HepG2 (cell line): ENCODE results near the gene NKPD1. TPM values are rescaled to one million over a fixed set of nuclear protein-coding genes. Genes with fewer than 3 reads are reported as not detected.

Experiments used
- ATAC-seq: fragments of 200-7000 bp; cut with Tn5 transposase; 3 replicates; pipeline ENCODE4 v1.9.1; 2020; ENCODE audit warnings: mild to moderate bottlenecking, moderate library complexity
- BruUV-seq: library from RNA; stranded (reverse); fragments of 400-500 nt; replicated peaks from 2 replicates; lab custom pipeline; 2021; lab: Mats Ljungman, UMichigan
- CTCF ChIA-PET: fragments of 300-600 bp; formaldehyde crosslinking; extraction: SDS; loops from one replicate; lab custom pipeline; 2021; ENCODE audit warnings: low total read pairs, inconsistent platforms, low intra/inter-chr PET ratio; lab: Yijun Ruan, JAX
- POLR2A ChIA-PET: fragments of 350-600 bp; sonication (Branson Sonifier 250); formaldehyde crosslinking; loops from one replicate; lab custom pipeline; 2020; ENCODE audit warnings: antibody characterized with exemption, inconsistent platforms; lab: Yijun Ruan, JAX
- DNase-seq: peaks from one replicate; pipeline ENCODE4 v3.0.0-alpha.2; 2015; ENCODE audit warnings: low spot score
- FAIRE-seq: peaks from 3 replicates; lab custom pipeline; 2011; peaks lifted over from hg19 to GRCh38; lab: Jason Lieb, UNC
- H2AFZ ChIP-seq: one replicate; pipeline ENCODE4 v1.6.1; 2011; ENCODE audit warnings: low read length, inconsistent platforms
- H3K27ac ChIP-seq: fragments of 300-600 bp; 3 replicates; pipeline ENCODE4 v1.8.0; 2011; ENCODE audit warnings: mixed run types, mild to moderate bottlenecking, mixed read lengths, low read length, inconsistent platforms; ENCODE audit not compliant: insufficient read depth; ENCODE audit errors: extremely low read length
- H3K27me3 ChIP-seq, 2 experiments: fragments of 200-600 bp in 1 of 2; 2 replicates in 1 of 2; 3 replicates in 1 of 2; pipeline versions ENCODE4 v1.6.0 to v1.8.0; 2011; ENCODE audit warnings: low read length in 2 of 2, mild to moderate bottlenecking in 2 of 2, moderate library complexity in 2 of 2, inconsistent platforms in 1 of 2; ENCODE audit not compliant: insufficient read depth in 2 of 2, control insufficient read depth in 1 of 2
- H3K36me3 ChIP-seq, 2 experiments: fragments of 200-600 bp in 1 of 2; replicated peaks in 1 of 2; 2 replicates in 1 of 2; 3 replicates in 1 of 2; pipeline versions ENCODE4 v1.5.1 to v1.8.0; 2011; ENCODE audit warnings: low read length in 2 of 2, inconsistent platforms in 1 of 2; ENCODE audit not compliant: insufficient read depth in 2 of 2, control insufficient read depth in 1 of 2
- H3K4me1 ChIP-seq: 2 replicates; pipeline ENCODE4 v1.5.1; 2012; ENCODE audit warnings: low read length, inconsistent platforms; ENCODE audit not compliant: insufficient read depth
- H3K4me2 ChIP-seq: 2 replicates; pipeline ENCODE4 v1.6.0; 2011; ENCODE audit warnings: low read depth, low read length, inconsistent platforms
- H3K4me3 ChIP-seq, 3 experiments: fragments of 200-600 bp in 1 of 3; sonication (generic), shearing (Covaris generic) in 1 of 3; replicated peaks in 1 of 3; 2 replicates each; pipeline ENCODE4 v1.5.1; 2011 to 2016; ENCODE audit warnings: low read length in 3 of 3, inconsistent platforms in 2 of 3, low read depth in 2 of 3, mild to moderate bottlenecking in 2 of 3, control low read depth in 1 of 3, mixed read lengths in 1 of 3; ENCODE audit not compliant: insufficient read depth in 1 of 3
- H3K79me2 ChIP-seq: one replicate; pipeline ENCODE4 v1.6.1; 2011; ENCODE audit warnings: low read length, inconsistent platforms; ENCODE audit not compliant: insufficient read depth
- H3K9ac ChIP-seq: 2 replicates; pipeline ENCODE4 v1.6.0; 2011; ENCODE audit warnings: mild to moderate bottlenecking, low read depth, low read length, inconsistent platforms; ENCODE audit not compliant: insufficient read depth
- H3K9me3 ChIP-seq: 2 replicates; pipeline ENCODE4 v1.5.1; 2012; ENCODE audit warnings: mild to moderate bottlenecking, low read length
- H4K20me1 ChIP-seq: 2 replicates; pipeline ENCODE4 v1.6.0; 2011; ENCODE audit warnings: inconsistent platforms, mild to moderate bottlenecking, low read length, moderate library complexity; ENCODE audit not compliant: insufficient read depth
- ATF6 ChIP-seq: sonication (generic); formaldehyde crosslinking; conservative IDR thresholded peaks from 2 replicates; pipeline ENCODE4 v1.4.0; 2020; ENCODE audit warnings: missing genetic modification reagents
- FOXK2 ChIP-seq: fragments of 450-650 bp; IDR thresholded peaks from 2 replicates; pipeline ENCODE4 v1.6.1; 2016
- MTF2 ChIP-seq: sonication (generic); formaldehyde crosslinking; IDR thresholded peaks from 2 replicates; pipeline ENCODE4 v1.5.0; 2020; ENCODE audit warnings: missing genetic modification reagents, borderline replicate concordance
- SOX5 ChIP-seq: IDR thresholded peaks from 2 replicates; pipeline ENCODE4 v1.6.1; 2016; ENCODE audit warnings: borderline replicate concordance
- ZBTB10 ChIP-seq: sonication (generic); formaldehyde crosslinking; IDR thresholded peaks from 2 replicates; pipeline ENCODE4 v1.4.0; 2020; ENCODE audit warnings: missing genetic modification reagents, borderline replicate concordance
- ZNF232 ChIP-seq: sonication (generic); formaldehyde crosslinking; IDR thresholded peaks from 2 replicates; pipeline ENCODE4 v1.4.0; 2020; ENCODE audit warnings: missing genetic modification reagents, borderline replicate concordance
- ZNF251 ChIP-seq: sonication (generic); formaldehyde crosslinking; IDR thresholded peaks from 2 replicates; pipeline ENCODE4 v1.9.0; 2021; ENCODE audit warnings: mild to moderate bottlenecking, missing genetic modification reagents
- ZNF850 ChIP-seq: sonication (generic); formaldehyde crosslinking; conservative IDR thresholded peaks from 2 replicates; pipeline ENCODE4 v1.9.0; 2021; ENCODE audit warnings: mild to moderate bottlenecking, missing genetic modification reagents
- ZNF879 ChIP-seq: sonication (generic); formaldehyde crosslinking; IDR thresholded peaks from 2 replicates; pipeline ENCODE4 v1.8.1; 2023; ENCODE audit warnings: missing genetic modification reagents
- WGBS: methylation state at CpG from one replicate; pipeline ENCODE4 v1.1.6; 2017; ENCODE audit warnings: low lambda C conversion rate; 5-methylcytosine and 5-hydroxymethylcytosine counted together
- in situ Hi-C: cut with HindIII; loops from 2 replicates; pipeline ENCODE4 v1.10.0; 2017; ENCODE audit warnings: low pct_unique_long_range_greater_than_20kb; ENCODE audit not compliant: extremely low pct_ligation_motif_present
- intact Hi-C: fragments of 100-400 bp; cut with micrococcal nuclease; formaldehyde crosslinking; loops from one replicate; pipeline ENCODE4 v1.10.0; 2022; ENCODE audit not compliant: unreplicated experiment
- polyA plus RNA-seq, 8 experiments: library from polyadenylated mRNA; depleted of rRNA in 3 of 8; stranded (reverse) in 7 of 8; unstranded in 1 of 8; fragments of >200 nt; fragmentation: Illumina TruSeq in 4 of 8; extraction: Trizol in 4 of 8; gene quantifications; 2 replicates each; pipeline versions ENCODE4 v1.2.1 to v1.2.3, GENCODE V29; 2011 to 2016; ENCODE audit warnings: low read depth in 4 of 8, missing spikeins in 1 of 8, mixed read lengths in 1 of 8; ENCODE audit not compliant: insufficient read depth in 1 of 8
- total RNA-seq, 5 experiments: library from RNA; depleted of rRNA; stranded (reverse); fragments of >200 nt; fragmentation: Illumina TruSeq; extraction: Trizol; gene quantifications; 2 replicates each; pipeline ENCODE4 v1.2.3, GENCODE V29; 2016; ENCODE audit warnings: low read depth in 1 of 5
- TF ChIP-seq, protein P1 (sequence below): sonication (generic); formaldehyde crosslinking; IDR thresholded peaks from 2 replicates; pipeline ENCODE4 v1.4.0; 2020; ENCODE audit warnings: mild to moderate bottlenecking, missing genetic modification reagents

Gene NKPD1
- total and polyA plus RNA-seq, 2 of the 13 experiments (the other 11 are each of a cell fraction or from before 2014, with no cell fraction given): 0.03 TPM; not detected in 1

GRCh38 chr19:45178262-45179071 is 17.7 kb upstream of the NKPD1 start, which contains the start of gene BLOC1S3:
Gene BLOC1S3 (plus strand): TSS chr19:45178784. CDS start chr19:45179297, 513 bp downstream.
- intact Hi-C loops (no loop called here), in situ Hi-C loops (no loop called here)
- H3K4me3 ChIP-seq: peak within 1 kb of the TSS; percentile 76 to 92 (median 87)
- WGBS: 1% methylated on average over 43 of the region's 51 CpGs
- H2AFZ ChIP-seq: no peak within 1 kb of the TSS
- FAIRE-seq (peak; percentile 100), ATAC-seq (peak; percentile 86), DNase-seq (peak; percentile 100)
- peak within 1 kb of the TSS; percentile 79 for H3K27ac ChIP-seq
- peaks cover 17% of the 10 kb centered on the region for H3K79me2 ChIP-seq
- BruUV-seq: no TSS peak
- no peaks in the 10 kb centered on the region for H4K20me1 ChIP-seq
- ChIA-PET POLR2A (interaction anchor here (0.8 to 3.4 kb wide), 17 partner anchors 9 to 291 kb away, joined by 3 to 29 read pairs (median 5); partner anchors contain the start of genes CLASRP, ERCC2, GEMIN7 and PPP1R37), CTCF (no interaction called here)
- peaks cover 46% of the 10 kb centered on the region for H3K4me1 ChIP-seq
- H3K36me3 ChIP-seq: no peaks in the 10 kb centered on the region
- H3K9ac ChIP-seq: peak within 1 kb of the TSS; percentile 83
- H3K27me3 ChIP-seq: no peaks in the 10 kb centered on the region; a peak in 1 of 5 replicates
- peak within 1 kb of the TSS; percentile 76 for H3K4me2 ChIP-seq
- no peaks in the 10 kb centered on the region for H3K9me3 ChIP-seq
- 0 out of 2 replicates have a peak, but pooled peaks have one; percentile 12 for TF ChIP-seq ZNF232 (CRISPR knock-in tag)
- no peak for TF ChIP-seq MTF2
- TF ChIP-seq FOXK2: peak; percentile 93
- TF ChIP-seq SOX5: 0 out of 2 replicates have a peak, but pooled peaks have one; percentile 35
- no peak for TF ChIP-seq ZNF251
- TF ChIP-seq ATF6 (CRISPR knock-in tag): no peak; the same call in 1 of the 2 replicates
- no peak for TF ChIP-seq ZNF879 (CRISPR knock-in tag)
- TF ChIP-seq, protein P1, sequence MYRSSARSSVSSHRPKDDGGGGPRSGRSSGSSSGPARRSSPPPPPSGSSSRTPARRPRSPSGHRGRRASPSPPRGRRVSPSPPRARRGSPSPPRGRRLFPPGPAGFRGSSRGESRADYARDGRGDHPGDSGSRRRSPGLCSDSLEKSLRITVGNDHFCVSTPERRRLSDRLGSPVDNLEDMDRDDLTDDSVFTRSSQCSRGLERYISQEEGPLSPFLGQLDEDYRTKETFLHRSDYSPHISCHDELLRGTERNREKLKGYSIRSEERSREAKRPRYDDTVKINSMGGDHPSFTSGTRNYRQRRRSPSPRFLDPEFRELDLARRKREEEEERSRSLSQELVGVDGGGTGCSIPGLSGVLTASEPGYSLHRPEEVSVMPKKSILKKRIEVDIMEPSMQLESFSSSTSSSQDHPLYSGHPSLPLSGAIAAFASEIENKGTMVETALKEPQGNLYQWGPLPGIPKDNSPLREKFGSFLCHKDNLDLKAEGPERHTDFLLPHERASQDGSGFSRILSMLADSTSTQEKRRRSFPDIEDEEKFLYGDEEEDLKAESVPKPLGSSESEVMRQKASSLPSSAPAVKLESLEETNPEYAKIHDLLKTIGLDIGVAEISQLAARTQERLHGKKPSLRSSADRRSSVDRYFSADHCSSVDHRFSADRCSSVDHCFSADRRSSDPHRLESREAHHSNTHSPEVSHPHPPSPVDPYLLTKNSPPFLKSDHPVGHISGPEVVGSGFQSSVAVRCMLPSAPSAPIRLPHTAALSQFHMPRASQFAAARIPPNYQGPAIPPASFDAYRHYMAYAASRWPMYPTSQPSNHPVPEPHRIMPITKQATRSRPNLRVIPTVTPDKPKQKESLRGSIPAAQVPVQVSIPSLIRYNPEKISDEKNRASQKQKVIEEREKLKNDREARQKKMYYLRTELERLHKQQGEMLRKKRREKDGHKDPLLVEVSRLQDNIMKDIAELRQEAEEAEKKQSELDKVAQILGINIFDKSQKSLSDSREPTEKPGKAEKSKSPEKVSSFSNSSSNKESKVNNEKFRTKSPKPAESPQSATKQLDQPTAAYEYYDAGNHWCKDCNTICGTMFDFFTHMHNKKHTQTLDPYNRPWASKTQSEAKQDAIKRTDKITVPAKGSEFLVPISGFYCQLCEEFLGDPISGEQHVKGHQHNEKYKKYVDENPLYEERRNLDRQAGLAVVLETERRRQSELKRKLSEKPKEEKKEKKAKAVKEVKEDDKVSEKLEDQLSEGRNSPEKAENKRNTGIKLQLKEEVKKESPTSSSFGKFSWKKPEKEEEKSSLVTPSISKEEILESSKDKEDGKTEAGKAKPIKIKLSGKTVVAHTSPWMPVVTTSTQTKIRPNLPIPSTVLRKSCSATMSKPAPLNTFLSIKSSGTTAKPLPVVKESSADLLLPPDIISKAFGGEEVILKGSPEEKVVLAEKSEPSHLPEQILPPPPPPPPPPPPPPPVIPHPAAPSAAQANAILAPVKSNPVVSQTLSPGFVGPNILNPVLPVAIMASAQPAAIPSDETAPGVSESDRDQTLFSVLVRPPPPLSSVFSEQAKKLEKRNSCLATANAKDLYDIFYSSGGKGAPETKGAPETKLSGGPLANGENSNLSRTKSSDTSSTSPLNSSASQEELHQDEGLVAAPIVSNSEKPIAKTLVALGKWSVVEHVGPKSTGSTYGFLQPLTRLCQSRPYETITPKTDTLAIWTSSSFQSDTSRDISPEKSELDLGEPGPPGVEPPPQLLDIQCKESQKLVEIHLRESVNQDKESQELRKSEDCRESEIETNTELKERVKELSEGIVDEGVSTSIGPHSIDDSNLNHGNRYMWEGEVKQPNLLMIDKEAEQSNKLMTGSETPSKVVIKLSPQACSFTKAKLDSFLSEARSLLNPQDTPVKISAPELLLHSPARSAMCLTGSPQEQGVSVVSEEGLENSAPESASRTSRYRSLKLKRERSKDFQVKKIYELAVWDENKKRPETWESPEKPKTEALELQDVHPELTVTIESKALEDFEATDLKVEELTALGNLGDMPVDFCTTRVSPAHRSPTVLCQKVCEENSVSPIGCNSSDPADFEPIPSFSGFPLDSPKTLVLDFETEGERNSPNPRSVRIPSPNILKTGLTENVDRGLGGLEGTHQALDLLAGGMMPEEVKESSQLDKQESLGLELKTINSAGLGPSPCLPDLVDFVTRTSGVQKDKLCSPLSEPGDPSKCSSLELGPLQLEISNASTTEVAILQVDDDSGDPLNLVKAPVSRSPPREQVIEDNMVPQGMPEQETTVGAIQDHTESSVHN (CRISPR knock-in tag): no peak
- TF ChIP-seq ZNF850: no peak
- no peak for TF ChIP-seq ZBTB10
